HG03045 (cell line): ENCODE results near the gene PSEN2.
"Not testable (repeated sequence)": the region's sequence is repeated elsewhere in the genome, so short reads cannot be mapped to it uniquely, and the experiment has no call there.

Experiments used
- ATAC-seq: cut with Tn5 transposase; IDR thresholded peaks from one replicate; pipeline ENCODE4 v1.9.1; 2021; ENCODE audit warnings: mild to moderate bottlenecking, moderate library complexity; ENCODE audit not compliant: unreplicated experiment

PSEN2 gene

DNA sequence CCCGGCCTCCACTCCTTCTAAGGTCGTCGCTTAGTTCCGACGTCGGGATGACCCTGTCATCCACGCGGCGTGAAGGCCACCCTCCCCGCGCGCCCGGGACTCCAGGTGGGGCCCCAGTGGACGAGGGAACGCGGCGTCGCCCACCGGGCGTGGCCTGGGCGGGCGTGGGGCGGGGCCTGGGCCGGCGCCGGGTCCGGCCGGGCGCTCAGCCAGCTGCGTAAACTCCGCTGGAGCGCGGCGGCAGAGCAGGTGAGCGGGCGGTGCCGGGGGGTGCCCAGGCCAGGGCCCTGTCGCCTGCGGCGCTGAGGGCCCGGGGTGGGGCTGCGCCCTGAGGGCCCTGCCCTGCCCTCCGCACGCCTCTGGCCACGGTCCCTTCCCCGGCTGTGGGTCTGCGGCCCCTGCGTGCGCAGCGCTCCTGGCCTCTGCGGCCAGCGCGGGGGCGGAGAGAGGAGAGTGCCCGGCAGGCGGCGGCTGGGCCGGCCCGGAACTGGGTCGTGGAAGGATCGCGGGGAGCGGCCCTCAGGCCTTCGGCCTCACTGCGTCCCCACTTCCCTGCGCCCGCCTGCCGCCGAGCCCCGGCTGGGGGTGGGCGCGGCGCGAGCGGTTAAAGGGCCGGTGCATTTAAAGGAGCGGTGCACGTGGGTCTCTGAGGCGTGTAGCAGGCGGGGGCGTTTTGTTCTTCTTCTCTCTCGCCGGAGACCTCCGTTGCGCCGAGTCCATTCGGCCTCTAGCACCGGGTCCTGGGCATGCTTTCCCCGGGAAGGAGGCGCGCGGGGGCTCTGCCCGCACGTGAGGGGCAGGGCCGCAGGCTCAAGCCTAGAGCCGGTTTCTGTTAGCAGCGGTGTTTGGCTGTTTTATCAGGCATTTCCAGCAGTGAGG, at the start of gene PSEN2:
Gene PSEN2 (plus strand): TSS at position 216 of the 879 bp plus-strand sequence. CDS start 11,292 bp downstream, outside the sequence.
- peak; percentile 92 for ATAC-seq

DNA sequence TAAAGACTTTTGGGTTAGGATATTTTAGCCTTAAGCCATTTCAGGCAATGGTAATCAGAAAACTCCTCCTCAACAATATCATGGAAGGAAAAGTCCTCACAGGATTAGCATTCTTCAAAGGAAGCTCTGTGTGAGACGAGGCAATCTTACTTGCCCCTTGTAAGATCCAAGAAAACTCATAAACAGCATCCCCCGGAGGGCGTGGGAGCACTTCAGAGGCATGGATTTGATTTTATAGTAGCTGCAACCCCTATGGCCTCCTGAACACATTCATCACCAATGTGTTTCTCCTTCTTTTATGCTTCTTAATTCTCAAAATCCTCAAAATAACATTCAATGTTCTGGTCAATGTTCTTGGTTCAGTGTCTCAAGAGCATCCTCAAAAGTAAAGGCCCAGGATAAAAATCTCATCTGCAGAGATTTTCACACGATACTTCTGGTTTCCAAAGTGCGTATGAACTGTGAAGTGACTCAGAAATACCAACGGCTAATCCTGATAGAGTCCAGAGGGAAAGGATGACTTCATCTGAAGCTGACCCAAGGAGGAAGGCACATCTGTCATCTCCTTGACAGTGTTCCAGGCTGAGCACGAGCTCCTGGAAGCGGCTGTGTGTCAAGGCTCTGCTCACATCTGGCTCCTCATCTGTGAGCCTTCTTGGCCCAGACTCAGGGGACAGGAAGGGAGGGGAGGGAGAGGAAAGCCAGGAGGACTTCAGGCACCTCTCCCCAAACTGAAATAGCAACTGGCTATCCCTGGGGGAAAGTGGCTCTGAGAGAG, 49.3 kb upstream of the PSEN2 start:
- no peak for ATAC-seq

DNA sequence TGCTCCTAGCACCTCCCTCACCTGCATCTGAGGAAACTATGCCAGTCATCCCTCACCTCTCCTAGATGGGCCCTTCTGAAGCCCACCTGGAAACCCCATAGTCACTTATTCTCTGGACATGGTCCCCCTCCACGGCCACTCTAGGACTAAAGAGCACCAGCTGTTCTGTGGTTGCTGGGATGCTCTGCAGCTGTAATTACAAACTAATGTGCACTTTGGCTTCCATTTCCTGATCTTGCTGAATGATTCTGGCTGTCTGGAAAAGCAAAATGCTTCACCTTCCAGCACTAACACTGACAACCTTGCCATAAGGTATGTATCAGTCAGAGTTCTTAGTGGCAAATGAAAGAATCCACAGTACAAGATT, 48.7 kb upstream of the PSEN2 start:
- no peak for ATAC-seq

DNA sequence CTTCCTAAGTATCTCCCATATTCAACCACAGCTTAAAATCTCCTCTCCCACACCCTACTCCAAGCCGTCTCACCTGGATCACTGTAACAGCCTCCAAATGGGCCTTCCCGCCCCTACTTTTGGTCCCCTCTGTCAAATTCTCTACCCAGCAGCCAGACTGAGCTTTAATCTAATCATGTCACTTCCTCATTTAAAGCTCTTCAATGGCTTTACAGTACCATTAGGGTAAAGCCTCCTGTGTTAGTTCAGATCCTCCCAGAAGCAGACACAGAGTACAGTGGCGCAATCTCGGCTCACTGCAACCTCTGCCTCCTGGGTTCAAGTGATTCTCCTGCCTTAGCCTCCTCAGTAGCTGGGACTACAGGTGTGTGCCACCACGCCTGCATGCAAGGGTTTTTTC, 46.8 kb upstream of the PSEN2 start:
- no peak for ATAC-seq

DNA sequence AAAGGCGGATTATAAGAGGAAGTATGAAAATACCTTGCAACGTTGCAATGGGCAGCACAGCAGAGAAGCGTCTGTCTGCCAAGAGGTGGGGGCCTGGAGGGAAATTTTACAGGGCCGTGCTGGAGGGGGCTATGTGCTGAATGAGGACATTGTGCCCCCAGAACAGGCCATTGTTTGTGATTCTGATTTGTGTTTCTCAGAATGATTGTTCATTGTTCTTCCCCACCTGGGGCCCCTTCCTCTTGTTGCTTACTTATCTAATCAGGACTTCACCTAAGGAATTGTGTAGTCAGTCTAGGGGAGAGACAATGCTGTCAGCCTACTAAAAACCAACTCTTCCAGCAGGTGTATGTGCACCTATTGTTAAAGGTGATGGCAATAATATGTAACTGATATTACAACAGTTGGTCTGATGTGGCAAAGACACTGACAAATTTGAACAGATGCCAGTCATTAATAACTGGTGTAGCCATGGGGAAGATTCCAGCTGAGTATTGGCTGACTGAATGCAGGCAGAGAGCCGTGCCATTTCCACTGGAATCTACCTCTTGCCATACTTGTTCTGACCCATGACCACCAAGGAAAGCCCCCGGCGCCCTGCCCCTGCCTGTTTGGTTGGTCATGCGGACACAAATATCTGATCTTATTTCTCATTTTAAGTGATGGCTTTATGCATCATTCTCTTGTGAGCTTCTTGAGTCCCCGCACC, 45.2 kb upstream of the PSEN2 start:
- ATAC-seq: no peak

DNA sequence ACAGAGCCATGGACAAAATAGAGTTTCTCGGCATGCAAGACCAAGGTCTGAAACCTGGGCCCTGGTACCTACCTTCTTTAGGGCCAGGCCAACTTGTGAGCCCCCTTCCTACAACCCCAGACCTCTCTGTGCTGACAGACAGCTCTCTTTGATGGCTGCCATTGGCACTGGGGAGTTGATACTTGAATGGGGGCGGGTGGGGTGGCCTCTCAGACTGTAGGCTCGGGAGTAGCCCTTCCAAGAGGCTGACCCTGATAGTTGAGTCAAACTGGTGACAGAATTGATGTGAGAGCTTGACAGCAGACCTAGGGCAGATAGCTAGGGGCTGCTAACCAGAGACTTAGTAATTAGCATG, 44.7 kb upstream of the PSEN2 start:
- no peak for ATAC-seq

DNA sequence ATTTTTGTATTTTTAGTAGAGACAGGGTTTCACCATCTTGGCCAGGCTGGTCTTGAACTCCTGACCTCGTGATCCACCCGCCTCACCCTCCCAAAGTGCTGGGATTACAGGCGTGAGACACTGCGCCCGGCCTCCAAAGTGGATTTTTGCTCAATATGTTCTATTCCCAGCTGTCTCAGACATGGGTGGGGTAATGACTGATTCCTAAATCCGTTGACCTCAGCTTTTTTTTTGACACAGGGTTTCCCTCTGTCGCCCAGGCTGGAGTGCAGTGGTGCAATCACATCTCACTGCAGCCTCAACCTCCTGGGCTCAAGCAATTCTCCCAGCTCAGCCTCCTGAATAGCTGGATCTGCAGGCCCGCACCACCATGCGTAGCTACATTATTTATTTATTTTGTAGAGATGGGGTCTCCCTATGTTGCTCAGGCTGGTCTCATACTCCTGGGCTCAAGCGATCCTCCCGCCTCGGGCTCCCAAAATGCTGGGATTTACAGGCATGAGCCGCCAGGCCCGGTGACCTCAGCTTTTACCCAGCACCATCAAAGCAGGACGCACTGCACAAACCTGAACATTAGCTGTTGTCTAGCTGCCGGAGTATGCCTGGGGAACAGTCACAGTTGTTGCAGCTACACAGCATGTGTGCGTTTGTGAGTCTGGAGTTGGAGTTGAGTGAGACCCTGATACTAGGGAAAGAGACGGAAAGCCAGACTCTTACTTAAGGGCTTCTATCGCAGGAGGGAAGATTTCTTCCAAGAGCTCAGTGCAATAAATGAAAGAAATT, 43.7 kb upstream of the PSEN2 start:
- ATAC-seq: no peak

DNA sequence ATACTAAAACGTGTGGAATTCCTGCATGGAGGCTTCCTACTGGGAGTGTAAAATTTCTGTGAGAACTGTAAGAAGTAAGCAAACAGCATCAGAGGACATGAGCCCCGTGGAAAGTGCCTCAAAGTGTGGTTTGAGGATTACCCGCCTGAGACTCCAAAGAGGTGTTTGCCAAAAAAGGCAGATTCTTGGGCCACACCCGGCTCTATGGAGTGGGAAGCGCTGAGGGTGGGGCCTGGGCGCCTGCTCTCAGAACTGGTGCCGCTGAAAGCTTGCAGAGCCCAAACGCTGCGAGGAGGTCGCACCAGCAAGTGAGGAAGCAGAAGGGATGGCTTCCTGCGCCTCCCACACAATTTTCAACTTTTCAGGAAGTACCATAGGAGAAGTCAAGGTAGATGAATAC, 43.0 kb upstream of the PSEN2 start:
- no peak for ATAC-seq

DNA sequence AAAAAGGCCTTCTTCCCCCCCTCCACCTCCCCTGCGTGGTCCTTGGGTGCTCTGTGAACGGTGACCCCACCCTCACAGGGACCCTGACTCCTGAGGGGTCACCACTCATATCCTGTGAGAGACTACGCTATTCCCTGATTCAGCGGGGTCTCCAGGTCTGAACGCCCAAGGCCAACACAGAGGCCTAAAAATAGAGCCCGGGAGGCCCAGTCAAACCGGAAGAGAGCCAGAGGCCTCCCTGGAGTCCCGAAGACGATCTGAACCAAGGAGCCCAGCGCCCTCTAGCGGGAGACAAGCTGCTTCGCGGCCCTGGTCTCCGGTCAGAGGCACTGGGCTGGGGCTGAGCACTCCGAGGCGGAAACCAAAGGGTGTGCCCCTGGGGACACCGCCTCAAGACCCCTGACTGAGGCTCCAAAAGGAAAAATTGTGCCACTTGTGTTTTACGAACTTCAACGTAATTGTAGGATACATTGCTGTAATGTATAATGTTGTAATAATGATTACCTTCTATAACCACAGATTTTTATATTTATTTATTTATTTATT, 42.4 kb upstream of the PSEN2 start:
- ATAC-seq: peak; percentile 96

DNA sequence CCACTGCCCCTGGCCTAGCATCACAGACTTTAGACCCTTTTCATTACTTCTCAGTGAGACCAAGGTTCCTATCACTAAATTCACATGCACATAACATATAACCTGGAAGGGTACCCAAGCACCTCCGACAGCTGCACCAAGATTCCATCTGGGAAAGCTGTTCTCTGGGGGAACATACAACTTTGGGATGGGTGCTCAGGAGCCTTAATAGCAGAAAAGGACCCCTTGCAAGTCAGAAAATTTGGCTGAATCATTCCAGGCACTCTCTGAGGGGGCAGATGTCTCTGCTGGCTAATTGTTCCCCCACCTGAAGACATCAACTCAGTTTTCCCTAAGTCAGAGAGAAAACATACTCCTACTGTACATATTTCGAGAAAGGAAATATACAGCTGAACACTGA, 41.3 kb upstream of the PSEN2 start:
- ATAC-seq: no peak

DNA sequence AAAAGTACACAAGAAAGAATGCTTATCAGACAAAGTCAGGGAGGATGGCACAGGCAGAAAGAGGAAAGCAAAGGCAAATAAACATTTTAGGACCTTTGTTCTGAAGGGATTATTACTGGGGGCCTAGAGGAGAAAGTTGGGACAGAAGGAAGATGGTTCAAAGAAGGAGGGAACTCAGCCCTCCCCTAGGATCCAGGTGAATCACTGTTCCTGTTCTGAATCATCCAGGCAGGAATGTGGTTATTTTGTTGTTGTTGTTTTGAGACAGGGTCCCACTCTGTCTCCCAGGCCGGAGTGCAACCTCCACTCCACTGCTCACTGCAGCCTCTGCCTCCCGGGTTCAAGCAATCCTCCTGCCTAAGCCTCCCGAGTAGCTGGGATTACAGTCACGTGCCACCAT, 38.5 kb upstream of the PSEN2 start:
- no peak for ATAC-seq

DNA sequence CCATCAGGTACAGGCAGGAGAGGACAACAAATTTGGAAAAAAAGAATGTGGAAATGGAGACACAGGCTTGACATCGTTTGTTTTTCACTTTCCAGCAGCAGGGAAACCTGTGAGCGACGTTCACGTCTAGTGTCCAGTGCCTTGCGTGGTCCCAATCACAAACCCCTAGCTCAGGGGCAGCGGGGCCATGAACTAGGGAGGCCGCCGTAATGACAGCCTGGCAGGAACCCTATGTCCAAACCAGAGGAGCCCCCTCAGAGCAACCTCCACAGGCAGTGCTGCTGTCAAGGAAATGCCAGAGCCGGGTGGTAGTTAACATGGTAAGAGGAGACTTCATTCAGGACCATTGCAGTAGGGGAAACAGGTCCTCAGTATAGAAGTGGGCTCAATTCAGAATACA, 37.8 kb upstream of the PSEN2 start:
- no peak for ATAC-seq

DNA sequence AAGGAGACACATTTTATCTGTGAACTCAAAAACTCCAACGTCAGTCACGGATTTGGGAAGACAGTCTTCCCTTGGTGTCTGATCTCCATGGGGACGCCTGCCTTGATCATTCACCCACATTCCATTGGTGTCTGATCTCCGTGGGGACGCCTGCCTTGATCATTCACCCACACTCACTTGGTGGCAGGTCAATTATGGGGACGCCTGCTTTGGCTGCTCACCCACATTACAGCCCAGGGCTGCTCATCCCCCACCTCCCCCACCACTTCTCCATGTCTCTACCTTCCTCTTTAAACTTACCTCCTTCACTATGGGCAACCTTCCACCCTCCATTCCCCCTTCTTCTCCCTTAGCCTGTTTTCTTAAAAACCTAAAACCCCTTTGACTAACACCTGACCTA, 36.2 kb upstream of the PSEN2 start:
- ATAC-seq: not testable (repeated sequence)

DNA sequence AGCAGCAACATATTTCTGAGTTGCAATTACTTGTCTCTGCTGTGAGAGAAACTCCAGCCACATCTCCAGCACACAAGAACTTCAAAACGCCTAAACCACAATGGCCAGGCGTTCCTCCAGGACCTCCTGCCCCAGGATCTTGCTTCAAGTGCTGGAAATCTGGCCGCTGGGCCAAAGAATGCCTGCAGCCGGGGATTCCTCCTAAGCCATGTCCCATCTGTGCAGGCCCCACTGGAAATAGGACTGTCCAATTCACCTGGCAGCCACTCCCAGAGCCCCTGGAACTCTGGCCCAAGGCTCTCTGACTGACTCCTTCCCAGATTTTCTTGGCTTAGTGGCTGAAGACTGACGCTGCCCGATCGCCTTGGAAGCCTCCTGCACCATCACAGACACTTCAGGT, 35.0 kb upstream of the PSEN2 start:
- not testable (repeated sequence) for ATAC-seq

DNA sequence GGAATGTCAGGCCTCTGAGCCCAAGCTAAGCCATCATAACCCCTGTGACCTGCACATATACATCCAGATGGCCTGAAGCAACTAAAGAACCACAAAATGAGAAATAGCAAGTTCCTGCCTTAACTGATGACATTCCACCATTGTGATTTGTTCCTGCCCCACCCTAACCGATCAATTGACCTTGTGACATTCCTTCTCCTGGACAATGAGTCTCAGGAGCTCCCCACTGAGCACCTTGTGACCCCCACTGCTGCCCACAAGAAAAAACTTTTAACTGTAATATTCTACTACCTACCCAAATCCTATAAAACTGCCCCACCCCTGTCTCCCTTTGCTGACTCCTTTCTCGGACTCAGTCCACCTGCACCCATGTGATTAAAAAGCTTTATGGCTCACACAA, 32.5 kb upstream of the PSEN2 start:
- ATAC-seq: not testable (repeated sequence)

DNA sequence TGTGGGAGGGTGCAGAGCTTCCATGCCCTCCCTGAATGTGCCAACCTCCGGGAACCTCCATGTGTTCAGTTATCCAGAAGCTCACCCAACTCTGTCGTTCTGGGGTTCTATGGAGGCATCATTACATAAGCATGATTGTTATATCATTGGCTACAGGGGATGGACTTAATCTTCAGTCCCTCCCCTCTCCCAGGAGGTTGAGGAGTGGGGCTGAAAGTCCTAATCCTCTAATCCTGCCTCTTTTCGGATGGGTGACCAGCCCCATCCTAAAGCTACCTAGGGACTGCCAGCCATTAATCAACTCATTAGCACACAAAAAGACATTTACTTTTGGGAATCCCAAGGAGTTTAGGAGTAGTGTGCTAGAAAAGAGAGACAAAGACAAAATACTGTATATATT, 32.0 kb upstream of the PSEN2 start:
- ATAC-seq: no peak

DNA sequence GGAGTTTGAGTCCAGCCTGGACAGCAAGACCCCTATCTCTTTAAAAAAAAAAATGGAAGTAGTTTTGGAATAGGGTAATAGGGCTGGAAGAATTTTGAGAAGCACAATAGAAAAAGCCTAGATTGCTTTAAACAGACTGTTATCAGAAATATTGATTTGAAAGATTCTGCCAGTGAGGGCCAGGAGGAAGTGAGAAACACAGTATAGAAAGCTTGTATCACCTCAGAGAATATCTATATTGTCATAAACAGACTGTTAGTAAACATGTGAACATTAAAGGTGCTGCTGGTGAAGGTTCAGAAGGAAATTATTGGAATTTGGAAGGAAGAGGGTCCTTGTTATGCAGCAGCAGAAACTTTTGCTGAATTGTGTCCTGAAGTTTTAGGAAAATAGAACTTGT, 24.8 kb upstream of the PSEN2 start:
- no peak for ATAC-seq

DNA sequence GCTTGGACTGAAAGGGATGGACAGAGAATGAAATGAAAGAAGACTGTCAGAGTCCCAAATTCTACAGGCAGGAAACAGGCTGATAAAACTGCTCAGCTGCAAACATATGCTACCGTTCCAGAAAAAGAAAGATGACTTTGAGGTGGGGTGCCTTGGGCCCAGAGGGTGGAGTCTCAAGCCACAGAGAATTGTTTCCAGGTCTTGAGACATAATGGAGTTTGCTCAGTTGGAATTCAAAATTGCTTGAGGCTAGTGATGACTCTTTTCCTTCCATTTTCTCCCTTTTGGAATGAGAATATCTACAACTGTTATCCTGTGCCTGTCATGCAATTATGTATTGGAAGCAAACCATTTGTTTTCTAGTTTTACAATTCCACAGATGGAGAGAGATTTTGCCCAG, 23.6 kb upstream of the PSEN2 start:
- ATAC-seq: no peak

DNA sequence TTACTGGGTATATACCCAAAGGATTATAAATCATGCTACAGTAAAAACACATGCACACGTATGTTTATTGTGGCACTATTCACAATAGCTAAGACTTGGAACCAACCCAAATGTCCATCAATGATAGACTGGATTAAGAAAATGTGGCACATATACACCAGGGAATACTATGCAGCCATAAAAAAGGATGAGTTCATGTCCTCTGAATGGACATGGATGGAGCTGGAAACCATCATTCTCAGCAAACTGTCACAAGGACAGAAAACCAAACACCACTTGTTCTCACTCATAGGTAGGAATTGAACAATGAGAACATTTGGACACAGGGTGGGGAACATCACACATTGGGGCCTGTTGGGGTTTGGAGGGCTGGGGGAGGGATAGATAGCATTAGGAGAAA, 15.9 kb upstream of the PSEN2 start:
- ATAC-seq: not testable (repeated sequence)

DNA sequence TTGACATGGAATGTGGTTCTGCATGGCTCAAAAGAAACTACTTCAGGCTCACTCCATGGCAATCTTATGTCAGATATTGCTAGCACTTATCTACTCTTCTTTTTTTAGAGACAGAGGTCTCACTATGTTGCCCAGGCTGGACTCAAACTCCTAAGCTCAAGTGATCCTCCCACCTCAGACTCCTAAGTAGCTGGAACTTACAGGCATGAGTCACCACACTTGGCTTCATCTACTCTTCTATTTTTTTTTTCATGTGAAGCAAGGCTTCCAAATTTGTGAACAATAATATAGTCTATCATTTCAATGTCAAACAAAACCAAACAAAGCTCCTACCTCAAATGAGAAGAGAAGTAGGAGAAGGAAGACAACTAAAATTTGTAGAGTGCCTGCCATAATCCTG, 7.5 kb upstream of the PSEN2 start:
- ATAC-seq: no peak

DNA sequence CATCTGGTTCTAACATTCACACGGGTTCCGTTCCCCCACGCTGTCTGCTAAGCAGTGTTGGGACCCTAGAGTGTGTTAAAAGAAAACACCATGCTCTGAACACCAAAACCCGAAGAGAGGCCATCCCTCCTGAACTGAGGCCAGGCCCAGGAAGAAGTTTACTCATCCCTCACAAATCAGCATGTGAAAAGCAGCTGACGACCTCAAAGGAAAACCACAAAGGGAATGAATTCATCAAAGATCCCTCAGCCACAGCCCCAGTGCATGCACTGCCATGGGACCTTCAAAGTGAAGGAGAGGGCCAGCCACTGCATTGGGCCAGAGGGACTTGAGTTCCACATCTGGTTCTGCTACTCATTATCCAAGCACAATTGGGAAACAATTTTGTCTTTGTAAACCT, 7.0 kb upstream of the PSEN2 start:
- no peak for ATAC-seq
